ENCODE results near the gene SSTR3. TPM values are rescaled to one million over a fixed set of nuclear protein-coding genes. Genes with fewer than 3 reads are reported as not detected.
"Not testable (repeated sequence)": the region's sequence is repeated elsewhere in the genome, so short reads cannot be mapped to it uniquely, and the experiment has no call there.

The SSTR3 gene
- total RNA-seq, 1 experiment from 2014 or later: not detected

DNA sequence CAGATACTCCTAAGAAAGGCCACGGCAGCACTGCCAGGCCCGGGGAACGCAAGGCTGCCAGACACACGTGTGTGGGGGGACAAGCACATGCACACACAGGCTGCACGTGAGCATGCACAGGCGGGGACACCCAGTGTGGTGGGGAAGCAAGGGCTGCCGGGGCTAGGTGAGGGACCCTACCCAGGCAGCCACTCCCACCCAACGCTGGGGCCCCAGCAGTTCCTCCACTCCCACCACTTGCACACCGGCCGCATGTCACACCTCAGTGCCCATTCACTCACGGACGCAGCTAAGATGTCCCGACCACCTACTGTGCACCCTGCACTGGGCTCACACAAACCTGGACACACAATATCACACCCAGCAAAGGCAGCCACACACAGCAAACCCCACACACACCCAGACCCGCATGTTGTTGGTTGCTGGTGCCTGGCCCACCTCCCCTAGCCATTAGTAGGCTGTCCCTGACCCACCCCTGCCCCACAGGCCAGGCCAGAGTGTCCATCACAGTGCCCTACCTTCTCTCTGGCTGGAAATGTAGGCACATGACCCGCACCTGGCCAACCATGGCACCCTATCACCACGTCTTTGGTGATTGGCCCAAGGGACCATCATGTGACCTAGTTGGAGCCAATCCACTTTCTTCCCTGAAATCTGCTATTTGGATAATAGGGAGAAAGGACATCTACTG, 8.8 kb downstream of the SSTR3 start:
- Mint-ChIP-seq H3K4me3 (ENCODE audit: unreplicated experiment) (no peak overlapping the region), H3K27ac (ENCODE audit: low read depth, unreplicated experiment) (no peak overlapping the region), H3K27me3 (ENCODE audit: insufficient read depth, unreplicated experiment) (no peaks in the 10 kb centered on the region), H3K36me3 (ENCODE audit: insufficient read depth, unreplicated experiment) (no peaks in the 10 kb centered on the region), H3K9me3 (ENCODE audit: unreplicated experiment) (no peaks in the 10 kb centered on the region), H3K4me1 (ENCODE audit: insufficient read depth, unreplicated experiment) (no peaks in the 10 kb centered on the region)
- DNase-seq (ENCODE audit: unreplicated experiment): no peak
- TF ChIP-seq, protein P1, sequence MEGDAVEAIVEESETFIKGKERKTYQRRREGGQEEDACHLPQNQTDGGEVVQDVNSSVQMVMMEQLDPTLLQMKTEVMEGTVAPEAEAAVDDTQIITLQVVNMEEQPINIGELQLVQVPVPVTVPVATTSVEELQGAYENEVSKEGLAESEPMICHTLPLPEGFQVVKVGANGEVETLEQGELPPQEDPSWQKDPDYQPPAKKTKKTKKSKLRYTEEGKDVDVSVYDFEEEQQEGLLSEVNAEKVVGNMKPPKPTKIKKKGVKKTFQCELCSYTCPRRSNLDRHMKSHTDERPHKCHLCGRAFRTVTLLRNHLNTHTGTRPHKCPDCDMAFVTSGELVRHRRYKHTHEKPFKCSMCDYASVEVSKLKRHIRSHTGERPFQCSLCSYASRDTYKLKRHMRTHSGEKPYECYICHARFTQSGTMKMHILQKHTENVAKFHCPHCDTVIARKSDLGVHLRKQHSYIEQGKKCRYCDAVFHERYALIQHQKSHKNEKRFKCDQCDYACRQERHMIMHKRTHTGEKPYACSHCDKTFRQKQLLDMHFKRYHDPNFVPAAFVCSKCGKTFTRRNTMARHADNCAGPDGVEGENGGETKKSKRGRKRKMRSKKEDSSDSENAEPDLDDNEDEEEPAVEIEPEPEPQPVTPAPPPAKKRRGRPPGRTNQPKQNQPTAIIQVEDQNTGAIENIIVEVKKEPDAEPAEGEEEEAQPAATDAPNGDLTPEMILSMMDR (IDR thresholded peaks at IDR 0.05; ENCODE audit: unreplicated experiment): no peak
- no TSS peak for BruUV-seq (replicated peaks)
- intact Hi-C loops (cut with micrococcal nuclease): no loop called here
- CTCF ChIA-PET: no interaction called here
- POLR2A ChIA-PET: no interaction called here

DNA sequence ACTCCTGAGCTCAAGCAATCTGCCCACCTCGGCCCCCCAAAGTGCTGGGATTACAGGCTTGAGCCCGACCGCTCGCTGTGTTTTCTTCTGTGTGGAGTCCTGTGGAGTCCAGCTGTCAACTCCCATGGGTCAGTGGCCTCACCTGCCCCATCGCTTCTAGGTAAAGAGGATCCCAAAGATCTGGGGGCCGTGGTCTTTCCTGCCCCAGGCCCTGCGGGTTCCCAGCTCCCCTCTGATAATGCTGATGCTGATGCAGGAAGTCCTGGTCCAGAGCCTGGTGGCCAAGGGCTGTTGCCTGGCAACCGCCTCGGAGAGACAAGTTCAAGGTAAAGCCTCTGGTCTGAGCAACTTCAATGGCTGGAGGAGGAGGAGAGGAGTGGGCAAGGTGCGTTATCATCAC, 9.6 kb downstream of the SSTR3 start:
- no peak overlapping the region for H3K27ac Mint-ChIP-seq (ENCODE audit: low read depth, unreplicated experiment)
- H3K9me3 Mint-ChIP-seq (ENCODE audit: unreplicated experiment): no peaks in the 10 kb centered on the region
- no peak for DNase-seq (ENCODE audit: unreplicated experiment)
- ChIA-PET CTCF (interaction anchor here (0.7 to 0.9 kb wide), 2 partner anchors 86 to 197 kb away, joined by 3 to 5 read pairs; no protein-coding TSS in a partner anchor), POLR2A (no interaction called here)
- intact Hi-C loops (cut with micrococcal nuclease): no loop called here
- no peak overlapping the region for H3K4me3 Mint-ChIP-seq (ENCODE audit: unreplicated experiment)
- BruUV-seq (replicated peaks): no TSS peak
- peaks cover 7% of the 10 kb centered on the region for H3K4me1 Mint-ChIP-seq (ENCODE audit: insufficient read depth, unreplicated experiment)
- no peaks in the 10 kb centered on the region for H3K36me3 Mint-ChIP-seq (ENCODE audit: insufficient read depth, unreplicated experiment)
- no peaks in the 10 kb centered on the region for H3K27me3 Mint-ChIP-seq (ENCODE audit: insufficient read depth, unreplicated experiment)
- TF ChIP-seq, protein P1 (IDR thresholded peaks at IDR 0.05; ENCODE audit: unreplicated experiment): no peak

DNA sequence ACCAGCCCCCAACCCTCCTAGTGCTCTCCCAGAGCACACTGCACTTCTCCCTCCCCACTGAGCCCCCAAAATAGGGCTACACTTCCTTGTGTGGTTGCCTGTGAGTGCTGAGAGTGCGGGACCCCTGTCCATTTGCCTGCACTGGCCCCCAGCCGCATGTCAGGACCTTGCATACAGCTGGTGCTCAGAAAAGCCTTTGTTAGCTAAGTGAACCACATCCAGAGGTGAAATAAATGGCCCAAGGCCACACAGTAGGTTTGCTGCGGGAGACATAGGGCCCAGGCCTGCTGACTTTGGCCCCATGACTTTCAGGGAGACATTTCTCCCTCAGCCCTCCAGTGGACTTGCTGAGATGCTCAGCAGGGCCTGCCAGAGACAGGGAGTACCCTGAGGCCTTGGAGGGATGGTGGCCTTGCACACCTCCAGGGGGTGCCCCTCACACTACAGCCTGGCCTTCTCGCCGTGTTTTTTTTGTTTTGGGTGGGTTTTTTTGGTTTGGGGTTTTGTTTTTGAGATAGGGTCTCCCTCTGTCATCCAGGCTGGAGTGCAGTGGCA, 10.2 kb downstream of the SSTR3 start:
- CTCF ChIA-PET: interaction anchor here (0.6 to 1.5 kb wide), 5 partner anchors 36 to 197 kb away, joined by 3 to 6 read pairs (median 5); no protein-coding TSS in a partner anchor
- H3K4me1 Mint-ChIP-seq (ENCODE audit: insufficient read depth, unreplicated experiment): peaks cover 13% of the 10 kb centered on the region
- POLR2A ChIA-PET: interaction anchor here (1.0 kb wide), 1 partner anchor 674 kb away, joined by 3 read pairs; no protein-coding TSS in a partner anchor
- no peak overlapping the region for H3K4me3 Mint-ChIP-seq (ENCODE audit: unreplicated experiment)
- no peak for DNase-seq (ENCODE audit: unreplicated experiment)
- H3K36me3 Mint-ChIP-seq (ENCODE audit: insufficient read depth, unreplicated experiment): no peaks in the 10 kb centered on the region
- H3K27ac Mint-ChIP-seq (ENCODE audit: low read depth, unreplicated experiment): no peak overlapping the region
- BruUV-seq (replicated peaks): no TSS peak
- intact Hi-C loops (cut with micrococcal nuclease): no loop called here
- H3K27me3 Mint-ChIP-seq (ENCODE audit: insufficient read depth, unreplicated experiment): no peaks in the 10 kb centered on the region
- TF ChIP-seq, protein P1 (IDR thresholded peaks at IDR 0.05; ENCODE audit: unreplicated experiment): no peak
- H3K9me3 Mint-ChIP-seq (ENCODE audit: unreplicated experiment): no peaks in the 10 kb centered on the region

DNA sequence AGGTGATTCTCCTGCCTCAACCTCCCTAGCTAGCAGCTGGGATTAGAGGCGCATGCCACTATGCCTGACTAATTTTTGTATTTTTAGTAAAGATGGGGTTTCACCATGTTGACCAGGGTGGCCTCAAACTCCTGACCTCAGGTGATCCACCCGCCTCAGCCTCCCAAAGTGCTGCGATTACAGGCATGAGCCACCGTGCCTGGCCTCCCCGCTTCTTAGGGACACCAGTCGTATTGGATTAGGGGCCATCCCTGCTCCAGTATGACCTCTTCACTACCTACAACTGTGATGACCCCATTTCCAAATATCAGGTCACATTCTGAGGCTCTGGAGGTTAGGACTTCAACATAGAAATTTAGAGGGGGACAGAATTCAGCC, 10.8 kb downstream of the SSTR3 start:
- H3K9me3 Mint-ChIP-seq (ENCODE audit: unreplicated experiment); H3K4me3 Mint-ChIP-seq (ENCODE audit: unreplicated experiment); DNase-seq (ENCODE audit: unreplicated experiment); H3K27ac Mint-ChIP-seq (ENCODE audit: low read depth, unreplicated experiment); BruUV-seq (replicated peaks); intact Hi-C loops (cut with micrococcal nuclease); H3K27me3 Mint-ChIP-seq (ENCODE audit: insufficient read depth, unreplicated experiment); H3K36me3 Mint-ChIP-seq (ENCODE audit: insufficient read depth, unreplicated experiment): not testable (repeated sequence)
- POLR2A ChIA-PET: interaction anchor here (1.0 kb wide), 1 partner anchor 673 kb away, joined by 3 read pairs; no protein-coding TSS in a partner anchor
- CTCF ChIA-PET: interaction anchor here (1.1 to 2.6 kb wide), 3 partner anchors 9 to 35 kb away, joined by 3 to 14 read pairs (median 6); no protein-coding TSS in a partner anchor
- peaks cover 19% of the 10 kb centered on the region for H3K4me1 Mint-ChIP-seq (ENCODE audit: insufficient read depth, unreplicated experiment)

Measured in MCF 10A (cell line).